Measurements from ENCODE around the gene SCT.

SCT gene

GRCh38 chr11:639332-639955 lies 12.5 kb upstream of the SCT start:
- WGBS, result 47% methylated on average over 59 of the region's 80 CpGs
- H3K79me1 ChIP-seq (replicated peaks; ENCODE audit: low read length, poor library complexity, severe bottlenecking), result peaks cover 2% of the 10 kb centered on the region
- H2BK5ac ChIP-seq (ENCODE audit: low read depth, low read length, poor library complexity, severe bottlenecking), result no peak overlapping the region
- H2BK12ac ChIP-seq (ENCODE audit: low read length in 2 of 2), result no peak overlapping the region
- no peak overlapping the region for H3K27ac ChIP-seq (ENCODE audit: low read length, poor library complexity, severe bottlenecking)
- DNase-seq, result no peak
- H3K36me3 ChIP-seq (ENCODE audit: control insufficient read depth in 1 of 2, insufficient read depth in 2 of 2, low read depth in 1 of 2, low read length in 2 of 2), result peaks cover 18 to 49% of the 10 kb centered on the region in 2 experiments
- H3K4me1 ChIP-seq (ENCODE audit: control insufficient read depth, insufficient read depth, low read depth, low read length), result peaks cover 54% of the 10 kb centered on the region
- H4K8ac ChIP-seq (ENCODE audit: low read length), result peak overlapping the region; percentile 38
- no peak overlapping the region for H4K91ac ChIP-seq (ENCODE audit: low read length)
- no peak overlapping the region for H2AFZ ChIP-seq (ENCODE audit: low read depth, low read length)
- peak overlapping the region in 1 of 2 experiments; percentile 75 for H3K18ac ChIP-seq (ENCODE audit: low read depth in 1 of 2, low read length in 2 of 2)
- peak overlapping the region in 1 of 2 experiments; percentile 63 for H3K14ac ChIP-seq (ENCODE audit: low read length in 2 of 2)
- no peak overlapping the region for H2AK5ac ChIP-seq (ENCODE audit: low read length, severe bottlenecking)
- H2BK120ac ChIP-seq (ENCODE audit: low read depth, low read length), result no peak overlapping the region
- no peak overlapping the region for H3K4ac ChIP-seq (ENCODE audit: low read depth in 1 of 2, low read length in 2 of 2)
- H3K4me2 ChIP-seq (ENCODE audit: low read length, poor library complexity, severe bottlenecking), result peak overlapping the region; percentile 31
- H2BK15ac ChIP-seq (ENCODE audit: low read depth, poor library complexity, severe bottlenecking), result no peak overlapping the region
- H3K27me3 ChIP-seq (ENCODE audit: control insufficient read depth in 1 of 2, insufficient read depth in 1 of 2, low read length in 2 of 2), result peaks cover 14 to 28% of the 10 kb centered on the region in 2 experiments
- no peaks in the 10 kb centered on the region for H3K9me3 ChIP-seq (ENCODE audit: control insufficient read depth, low read length)
- H3K23ac ChIP-seq (ENCODE audit: low read length in 2 of 2), result peak overlapping the region in 1 of 2 experiments; percentile 29
- H3K9ac ChIP-seq (ENCODE audit: low read length), result no peak overlapping the region
- peak overlapping the region in 1 of 2 experiments; percentile 11 for H3K4me3 ChIP-seq (ENCODE audit: insufficient read depth in 1 of 2, low read depth in 1 of 2, low read length in 2 of 2)

GRCh38 chr11:638631-639331 lies 11.8 kb upstream of the SCT start:
- Histone ChIP-seq H3K79me1 (replicated peaks; ENCODE audit: low read length, poor library complexity, severe bottlenecking) (peaks cover 2% of the 10 kb centered on the region), H3K4me3 (ENCODE audit: insufficient read depth in 1 of 2, low read depth in 1 of 2, low read length in 2 of 2) (no peak overlapping the region), H3K23ac (ENCODE audit: low read length in 2 of 2) (no peak overlapping the region), H3K4ac (ENCODE audit: low read depth in 1 of 2, low read length in 2 of 2) (no peak overlapping the region), H3K9me3 (ENCODE audit: control insufficient read depth, low read length) (no peaks in the 10 kb centered on the region), H2BK15ac (ENCODE audit: low read depth, poor library complexity, severe bottlenecking) (no peak overlapping the region), H3K27me3 (ENCODE audit: control insufficient read depth in 1 of 2, insufficient read depth in 1 of 2, low read length in 2 of 2) (peaks cover 14 to 28% of the 10 kb centered on the region in 2 experiments), H3K18ac (ENCODE audit: low read depth in 1 of 2, low read length in 2 of 2) (no peak overlapping the region), H3K9ac (ENCODE audit: low read length) (no peak overlapping the region), H4K91ac (ENCODE audit: low read length) (no peak overlapping the region), H2AK5ac (ENCODE audit: low read length, severe bottlenecking) (no peak overlapping the region), H4K8ac (ENCODE audit: low read length) (no peak overlapping the region), H2BK5ac (ENCODE audit: low read depth, low read length, poor library complexity, severe bottlenecking) (no peak overlapping the region), H3K4me2 (ENCODE audit: low read length, poor library complexity, severe bottlenecking) (peak overlapping the region; percentile 31), H3K4me1 (ENCODE audit: control insufficient read depth, insufficient read depth, low read depth, low read length) (peaks cover 54% of the 10 kb centered on the region), H3K36me3 (ENCODE audit: control insufficient read depth in 1 of 2, insufficient read depth in 2 of 2, low read depth in 1 of 2, low read length in 2 of 2) (peaks cover 11 to 43% of the 10 kb centered on the region in 2 experiments), H2BK120ac (ENCODE audit: low read depth, low read length) (no peak overlapping the region), H2BK12ac (ENCODE audit: low read length in 2 of 2) (no peak overlapping the region), H3K27ac (ENCODE audit: low read length, poor library complexity, severe bottlenecking) (no peak overlapping the region), H2AFZ (ENCODE audit: low read depth, low read length) (no peak overlapping the region), H3K14ac (ENCODE audit: low read length in 2 of 2) (no peak overlapping the region)
- DNase-seq, result peak; percentile 62
- WGBS, result 19% methylated on average over 23 of the region's 28 CpGs

GRCh38 chr11:637593-638521 lies 10.9 kb upstream of the SCT start:
- Histone ChIP-seq H2BK15ac (ENCODE audit: low read depth, poor library complexity, severe bottlenecking) (no peak overlapping the region), H3K23ac (ENCODE audit: low read length in 2 of 2) (peak overlapping the region in 1 of 2 experiments; percentile 99), H3K18ac (ENCODE audit: low read depth in 1 of 2, low read length in 2 of 2) (peak overlapping the region in 1 of 2 experiments; percentile 64), H3K27ac (ENCODE audit: low read length, poor library complexity, severe bottlenecking) (no peak overlapping the region), H2AFZ (ENCODE audit: low read depth, low read length) (no peak overlapping the region), H4K8ac (ENCODE audit: low read length) (no peak overlapping the region), H3K14ac (ENCODE audit: low read length in 2 of 2) (peak overlapping the region in 1 of 2 experiments; percentile 89), H3K79me1 (replicated peaks; ENCODE audit: low read length, poor library complexity, severe bottlenecking) (peaks cover 2% of the 10 kb centered on the region), H3K4me3 (ENCODE audit: insufficient read depth in 1 of 2, low read depth in 1 of 2, low read length in 2 of 2) (peak overlapping the region in 1 of 2 experiments; percentile 58), H3K9ac (ENCODE audit: low read length) (no peak overlapping the region), H3K4me2 (ENCODE audit: low read length, poor library complexity, severe bottlenecking) (peak overlapping the region; percentile 81), H3K4me1 (ENCODE audit: control insufficient read depth, insufficient read depth, low read depth, low read length) (peaks cover 54% of the 10 kb centered on the region), H3K36me3 (ENCODE audit: control insufficient read depth in 1 of 2, insufficient read depth in 2 of 2, low read depth in 1 of 2, low read length in 2 of 2) (peaks cover 6 to 36% of the 10 kb centered on the region in 2 experiments), H2AK5ac (ENCODE audit: low read length, severe bottlenecking) (no peak overlapping the region), H2BK120ac (ENCODE audit: low read depth, low read length) (no peak overlapping the region), H3K4ac (ENCODE audit: low read depth in 1 of 2, low read length in 2 of 2) (no peak overlapping the region), H2BK5ac (ENCODE audit: low read depth, low read length, poor library complexity, severe bottlenecking) (no peak overlapping the region), H4K91ac (ENCODE audit: low read length) (no peak overlapping the region), H2BK12ac (ENCODE audit: low read length in 2 of 2) (no peak overlapping the region), H3K27me3 (ENCODE audit: control insufficient read depth in 1 of 2, insufficient read depth in 1 of 2, low read length in 2 of 2) (peaks cover 14 to 28% of the 10 kb centered on the region in 2 experiments), H3K9me3 (ENCODE audit: control insufficient read depth, low read length) (no peaks in the 10 kb centered on the region)
- DNase-seq, result peak; percentile 30
- WGBS, result 8% methylated on average over 50 of the region's 55 CpGs
